GM12878 (cell line): ENCODE data around the gene FBXL16. TPM values are rescaled to one million over a fixed set of nuclear protein-coding genes. Genes with fewer than 3 reads are reported as not detected.

Experiments
- ATAC-seq: fragments of 200-7000 bp; cut with Tn5 transposase; 3 replicates; pipeline ENCODE4 v1.9.1; 2020; ENCODE audit warnings: mild to moderate bottlenecking, moderate library complexity
- BruUV-seq: library from RNA; stranded (reverse); fragments of 400-500 nt; replicated peaks from 2 replicates; lab custom pipeline; 2021; lab: Mats Ljungman, UMichigan
- CTCF ChIA-PET: fragments of 300-600 bp; sonication (Branson Sonifier 250); formaldehyde crosslinking; extraction: SDS; loops from one replicate; lab custom pipeline; 2021; ENCODE audit warnings: inconsistent platforms; lab: Yijun Ruan, JAX
- POLR2A ChIA-PET: fragments of 350-600 bp; formaldehyde crosslinking; extraction: SDS; loops from one replicate; lab custom pipeline; 2021; ENCODE audit warnings: inconsistent platforms; lab: Charles Lee
- RAD21 ChIA-PET: fragments of 300-600 bp; sonication (Branson Sonifier 250); formaldehyde crosslinking; loops from one replicate; lab custom pipeline; 2023; ENCODE audit warnings: antibody characterized with exemption; ENCODE audit not compliant: unreplicated experiment; lab: Charles Lee
- SMC1A ChIA-PET: fragments of 300-600 bp; sonication (Branson Sonifier 250); formaldehyde crosslinking; loops from one replicate; lab custom pipeline; 2023; ENCODE audit not compliant: unreplicated experiment, uncharacterized antibody; lab: Charles Lee
- DNase-seq: peaks from one replicate; pipeline ENCODE4 v3.0.0-alpha.2; 2011; ENCODE audit warnings: low read depth, low spot score
- FAIRE-seq: peaks from 3 replicates; lab custom pipeline; 2011; peaks lifted over from hg19 to GRCh38; lab: Jason Lieb, UNC
- H2AFZ ChIP-seq: 2 replicates; pipeline ENCODE4 v1.6.0; 2011; ENCODE audit warnings: low read depth, low read length, control low read depth; ENCODE audit not compliant: control insufficient read depth
- H3K27ac ChIP-seq: 2 replicates; pipeline ENCODE4 v1.5.1; 2011; ENCODE audit warnings: control low read depth; ENCODE audit not compliant: control insufficient read depth, insufficient read depth
- H3K27me3 ChIP-seq, 2 experiments: replicated peaks in 1 of 2; 2 replicates each; pipeline versions ENCODE4 v1.6.0 to v1.6.1; 2011; ENCODE audit warnings: low read length in 1 of 2; ENCODE audit not compliant: control insufficient read depth in 2 of 2, insufficient read depth in 2 of 2
- H3K36me3 ChIP-seq, 2 experiments: 2 replicates each; pipeline ENCODE4 v1.5.1; 2011; ENCODE audit warnings: low read length in 1 of 2; ENCODE audit not compliant: control insufficient read depth in 2 of 2, insufficient read depth in 2 of 2
- H3K4me1 ChIP-seq: 2 replicates; pipeline ENCODE4 v1.6.1; 2011; ENCODE audit warnings: mild to moderate bottlenecking, low read length, moderate library complexity, mixed read lengths; ENCODE audit not compliant: control insufficient read depth, insufficient read depth
- H3K4me2 ChIP-seq: 2 replicates; pipeline ENCODE4 v1.6.0; 2011; ENCODE audit warnings: control low read depth; ENCODE audit not compliant: control insufficient read depth, insufficient read depth
- H3K4me3 ChIP-seq: fragments of 200-600 bp; sonication (generic); 2 replicates; pipeline ENCODE4 v1.5.1; 2016
- H3K79me2 ChIP-seq: 2 replicates; pipeline ENCODE4 v1.6.0; 2011; ENCODE audit warnings: low read length; ENCODE audit not compliant: control insufficient read depth, insufficient read depth
- H3K9ac ChIP-seq: 2 replicates; pipeline ENCODE4 v1.8.0; 2011; ENCODE audit warnings: low read length, control low read depth, mixed read lengths; ENCODE audit not compliant: control insufficient read depth, insufficient read depth
- H3K9me3 ChIP-seq: replicated peaks from 3 replicates; pipeline ENCODE4 v1.5.1; 2011; ENCODE audit warnings: mild to moderate bottlenecking, low read length; ENCODE audit not compliant: control insufficient read depth, insufficient read depth
- H4K20me1 ChIP-seq: 2 replicates; pipeline ENCODE4 v1.6.0; 2011; ENCODE audit not compliant: control insufficient read depth, insufficient read depth
- E2F8 ChIP-seq: fragments of 450-650 bp; IDR thresholded peaks from 2 replicates; pipeline ENCODE4 v1.6.1; 2018; ENCODE audit warnings: mild to moderate bottlenecking, low read depth, moderate library complexity; ENCODE audit not compliant: partially characterized antibody
- EP300 ChIP-seq, 2 experiments: fragments of 150-350 bp in 1 of 2; IDR thresholded peaks; 2 replicates each; pipeline ENCODE4 v1.6.1; 2011 to 2012; ENCODE audit warnings: low read depth in 2 of 2, low read length in 2 of 2, borderline replicate concordance in 1 of 2, improper control_type of control experiment in 1 of 2, inconsistent platforms in 1 of 2; ENCODE audit not compliant: control insufficient read depth in 1 of 2
- FOXM1 ChIP-seq: IDR thresholded peaks from 2 replicates; pipeline ENCODE4 v1.6.1; 2012; ENCODE audit warnings: low read depth, mild to moderate bottlenecking, inconsistent platforms, low read length, moderate library complexity
- IRF5 ChIP-seq: fragments of 450-650 bp; IDR thresholded peaks from 2 replicates; pipeline ENCODE4 v1.6.1; 2017; ENCODE audit warnings: borderline replicate concordance
- MTA2 ChIP-seq: fragments of 450-650 bp; IDR thresholded peaks from 2 replicates; pipeline ENCODE4 v1.6.1; 2016; ENCODE audit warnings: low read depth, mild to moderate bottlenecking, moderate library complexity
- NFYB ChIP-seq: IDR thresholded peaks from 2 replicates; pipeline ENCODE4 v1.6.1; 2011; ENCODE audit warnings: low read depth, mild to moderate bottlenecking, low read length, improper control_type of control experiment, moderate library complexity; ENCODE audit not compliant: insufficient read depth
- PAX5 ChIP-seq: IDR thresholded peaks from 2 replicates; pipeline ENCODE4 v1.6.1; 2011; ENCODE audit warnings: low read depth, low read length, borderline replicate concordance
- RELA ChIP-seq: fragments of 450-650 bp; IDR thresholded peaks from 2 replicates; pipeline ENCODE4 v1.8.0; 2014; ENCODE audit warnings: borderline replicate concordance; ENCODE audit not compliant: partially characterized antibody
- SMAD1 ChIP-seq: fragments of 450-650 bp; IDR thresholded peaks from 2 replicates; pipeline ENCODE4 v1.6.1; 2018; ENCODE audit warnings: mild to moderate bottlenecking, low read depth; ENCODE audit not compliant: partially characterized antibody
- SMC3 ChIP-seq: IDR thresholded peaks from 2 replicates; pipeline ENCODE4 v1.6.1; 2011; ENCODE audit warnings: low read length, improper control_type of control experiment, borderline replicate concordance
- SP1 ChIP-seq: IDR thresholded peaks from one replicate; pipeline ENCODE4 v1.6.1; 2011; ENCODE audit warnings: low read depth, low read length
- SRF ChIP-seq, 2 experiments: IDR thresholded peaks; 2 replicates each; pipeline ENCODE4 v1.6.1; 2011; ENCODE audit warnings: low read depth in 2 of 2, low read length in 2 of 2, mild to moderate bottlenecking in 1 of 2, moderate library complexity in 1 of 2
- SUPT20H ChIP-seq: IDR thresholded peaks from 2 replicates; pipeline ENCODE4 v1.6.1; 2011; ENCODE audit warnings: low read depth, mild to moderate bottlenecking, low read length, moderate library complexity, borderline replicate concordance; ENCODE audit not compliant: control insufficient read depth
- WGBS: methylation state at CpG from one replicate; pipeline ENCODE4 v1.1.6; 2016; ENCODE audit warnings: low lambda C conversion rate; ENCODE audit not compliant: insufficient replicate concordance, insufficient coverage; ENCODE audit errors: missing lambda C conversion rate; 5-methylcytosine and 5-hydroxymethylcytosine counted together
- in situ Hi-C: fragments of 300-500 bp; cut with MboI; formaldehyde crosslinking; loops from 9 replicates; pipeline ENCODE4 v1.14.3; 2018; ENCODE audit warnings: mixed read lengths
- intact Hi-C: fragments of 100-400 bp; cut with micrococcal nuclease; formaldehyde crosslinking; loops from one replicate; pipeline ENCODE4 v1.14.2; 2022; ENCODE audit not compliant: unreplicated experiment
- polyA plus RNA-seq, 11 experiments: library from polyadenylated mRNA; depleted of rRNA in 4 of 11; unstranded in 6 of 11; stranded (reverse) in 5 of 11; fragments of >200 nt; fragmentation: Nextera tagmentation in 4 of 11; fragmentation: Illumina TruSeq in 1 of 11; extraction: Ambion mirVana in 4 of 11; extraction: Trizol in 1 of 11; gene quantifications; 1 replicate in 1 of 11; 2 replicates in 10 of 11; pipeline versions ENCODE4 v1.2.1 to v1.2.3, GENCODE V29; 2011 to 2016; ENCODE audit warnings: inconsistent platforms in 2 of 11, missing spikeins in 2 of 11, low read depth in 1 of 11
- total RNA-seq, 4 experiments: library from RNA; depleted of rRNA in 3 of 4; stranded (reverse); fragments of >200 nt in 3 of 4; fragmentation: Illumina TruSeq in 1 of 4; extraction: Trizol in 1 of 4; gene quantifications; 2 replicates each; pipeline versions ENCODE4 v1.2.1 to v1.2.3, GENCODE V29; 2013 to 2021

The FBXL16 gene
- total and polyA plus RNA-seq, 10 of the 15 experiments (the other 5 are each of a cell fraction or from before 2014, with no cell fraction given) = 0.13 to 1.4 (median 0.24) TPM

DNA sequence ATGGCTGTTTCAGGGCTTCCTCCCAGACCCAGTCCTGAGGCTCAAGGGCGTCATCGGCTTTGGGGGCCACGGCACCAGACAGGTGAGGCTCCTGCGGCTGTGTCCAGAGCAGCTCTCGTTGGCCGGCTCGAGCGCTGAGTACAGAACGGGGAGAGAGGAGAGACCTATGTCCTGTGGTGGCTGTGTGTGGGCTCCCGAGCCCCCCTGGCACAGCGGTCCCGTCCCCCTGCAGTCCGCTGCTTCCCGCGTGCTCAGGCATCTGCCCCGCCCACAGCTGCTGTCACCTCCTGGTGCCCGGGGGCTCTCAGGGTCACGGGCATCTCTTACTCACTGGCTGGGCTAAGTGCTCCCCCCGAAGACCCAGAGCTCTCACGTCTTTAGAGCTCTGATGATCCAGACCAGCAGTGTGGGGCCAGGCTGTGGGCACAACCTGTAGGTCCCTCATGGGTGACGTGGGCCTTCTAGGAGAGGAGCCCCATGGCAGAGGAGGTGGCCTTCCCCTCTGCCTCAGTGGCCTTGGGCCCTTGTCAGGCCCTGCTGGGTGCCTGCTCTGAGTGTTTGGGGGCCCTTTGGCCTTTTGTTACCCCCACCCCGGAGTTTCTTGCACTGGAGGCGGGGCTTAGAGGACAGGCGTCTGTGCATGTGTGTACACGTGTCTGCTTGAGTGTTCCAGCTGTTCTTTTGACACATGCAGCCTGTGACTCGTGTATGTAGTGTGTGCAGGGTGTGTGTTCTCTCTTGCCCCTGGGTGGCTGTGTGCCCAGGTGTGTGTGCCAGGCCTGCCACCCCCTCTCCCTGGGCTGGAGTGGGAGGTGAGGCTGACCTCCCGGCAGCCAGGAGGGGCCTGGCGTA lies 52.9 kb downstream of the FBXL16 start (continued):
- TF ChIP-seq IRF5 = no peak
- TF ChIP-seq SUPT20H = no peak
- TF ChIP-seq SMAD1 = no peak
- TF ChIP-seq MTA2 = no peak
- no peak for TF ChIP-seq EP300 (IDR thresholded peaks at IDR 0.05; ENCODE audit: borderline replicate concordance in 1 of 2, control insufficient read depth in 1 of 2, low read depth in 2 of 2, low read length in 2 of 2)

DNA sequence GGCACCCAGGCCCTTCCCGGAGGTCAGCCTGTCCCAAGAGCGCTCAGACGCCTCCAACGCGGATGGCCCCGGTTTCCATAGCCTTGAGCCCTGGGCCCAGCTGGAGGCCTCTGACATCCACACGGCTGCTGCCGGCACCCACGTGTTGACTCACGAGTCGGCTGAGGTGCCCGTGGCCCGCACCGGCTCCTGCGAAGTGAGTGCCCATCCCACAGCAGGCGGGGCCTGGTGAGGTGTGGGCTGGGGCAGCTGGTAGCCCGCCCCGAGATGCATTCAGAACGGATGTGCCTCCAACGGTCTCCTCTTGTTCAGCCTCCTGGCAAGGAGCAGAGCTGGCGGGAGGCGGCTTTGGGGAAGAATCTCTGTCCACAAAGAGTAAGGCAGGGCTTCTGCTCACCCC lies 53.8 kb downstream of the FBXL16 start:
- POLR2A ChIA-PET = no interaction called here
- intact Hi-C loops = no loop called here
- H3K27ac ChIP-seq = no peak overlapping the region
- DNase-seq (no peak), FAIRE-seq (no peak), ATAC-seq (no peak)
- H3K79me2 ChIP-seq = peaks cover 18% of the 10 kb centered on the region
- BruUV-seq = no TSS peak
- no peak overlapping the region for H3K4me3 ChIP-seq
- CTCF ChIA-PET = interaction anchor here (1.3 kb wide), 1 partner anchor 10 kb away, joined by 3 read pairs; no protein-coding TSS in a partner anchor
- 92% methylated on average over 13 of the region's 22 CpGs for WGBS
- H4K20me1 ChIP-seq = no peaks in the 10 kb centered on the region
- no peak overlapping the region for H3K4me2 ChIP-seq
- in situ Hi-C loops = no loop called here
- H2AFZ ChIP-seq = no peak overlapping the region
- H3K36me3 ChIP-seq = peaks cover 0 to 3% of the 10 kb centered on the region in 2 experiments; a peak in 2 of 4 replicates
- no peak overlapping the region for H3K9ac ChIP-seq
- no peaks in the 10 kb centered on the region for H3K27me3 ChIP-seq
- H3K4me1 ChIP-seq = peaks cover 9% of the 10 kb centered on the region
- SMC1A ChIA-PET = no interaction called here
- RAD21 ChIA-PET = no interaction called here
- H3K9me3 ChIP-seq = no peaks in the 10 kb centered on the region
- TF ChIP-seq SP1 (no peak), E2F8 (no peak), FOXM1 (no peak), SMC3 (no peak), SRF (IDR thresholded peaks at IDR 0.05; ENCODE audit: low read depth in 2 of 2, low read length in 2 of 2) (no peak), NFYB (no peak), PAX5 (no peak), RELA (no peak), SMAD1 (no peak)
